B cell (primary cell): ENCODE results near the gene TPI1. TPM values are rescaled to one million over a fixed set of nuclear protein-coding genes. Genes with fewer than 3 reads are reported as not detected.
A peak's percentile ranks its signal among the peaks of the same experiment; 100 is the strongest.

Source experiments
- ATAC-seq: fragments of 200-7000 bp; cut with Tn5 transposase; one replicate; pipeline ENCODE4 v1.10.0; 2021; ENCODE audit warnings: low read depth, mild to moderate bottlenecking, moderate number of reproducible peaks, moderate library complexity
- CTCF ChIA-PET: fragments of 350-600 bp; sonication (Branson Sonifier 250); formaldehyde crosslinking; loops from one replicate; lab custom pipeline; 2021; ENCODE audit warnings: antibody characterized with exemption, inconsistent platforms; lab: Charles Lee
- POLR2A ChIA-PET: fragments of 350-600 bp; sonication (Branson Sonifier 250); formaldehyde crosslinking; loops from one replicate; lab custom pipeline; 2021; ENCODE audit warnings: antibody characterized with exemption; lab: Charles Lee
- DNase-seq: peaks from one replicate; pipeline ENCODE4 v3.0.0; 2013
- H2AFZ ChIP-seq: 2 replicates; pipeline ENCODE4 v1.6.1; 2012; ENCODE audit warnings: mild to moderate bottlenecking, low read depth, low read length; ENCODE audit not compliant: insufficient read depth, poor library complexity, severe bottlenecking
- H3K27ac ChIP-seq, 2 donors: 1 replicate in 1 of 2; 2 replicates in 1 of 2; pipeline ENCODE4 v1.5.1; 2012 to 2013; ENCODE audit warnings: low read length in 2 of 2, mild to moderate bottlenecking in 2 of 2, moderate library complexity in 1 of 2
- H3K27me3 ChIP-seq, 4 experiments: fragments of 200-600 bp in 1 of 4; sonication (generic) in 1 of 4; replicated peaks in 1 of 4; 1 replicate in 2 of 4; 2 replicates in 2 of 4; pipeline versions ENCODE4 v1.6.1 to v1.7.0; 2013 to 2016; ENCODE audit warnings: low read length in 3 of 4, mild to moderate bottlenecking in 2 of 4, mixed read lengths in 1 of 4, moderate library complexity in 1 of 4; ENCODE audit not compliant: insufficient read depth in 4 of 4, control insufficient read depth in 3 of 4; ENCODE audit errors: control extremely low read depth in 1 of 4
- H3K36me3 ChIP-seq, 2 experiments: replicated peaks in 1 of 2; 1 replicate in 1 of 2; 2 replicates in 1 of 2; pipeline versions ENCODE4 v1.6.1 to v1.7.1; 2013; ENCODE audit warnings: low read length in 1 of 2; ENCODE audit not compliant: insufficient read depth in 2 of 2, control insufficient read depth in 1 of 2; ENCODE audit errors: control extremely low read depth in 1 of 2, extremely low read depth in 1 of 2
- H3K4me1 ChIP-seq, 2 donors: fragments of 200-600 bp in 1 of 2; sonication (generic) in 1 of 2; 1 replicate in 1 of 2; 2 replicates in 1 of 2; pipeline versions ENCODE4 v1.5.1 to v1.6.1; 2013 to 2017; ENCODE audit warnings: low read length in 2 of 2; ENCODE audit not compliant: control insufficient read depth in 2 of 2, insufficient read depth in 2 of 2
- H3K4me2 ChIP-seq: replicated peaks from 2 replicates; pipeline ENCODE3; 2012; ENCODE audit warnings: mild to moderate bottlenecking, low read depth, low read length; ENCODE audit not compliant: poor library complexity, severe bottlenecking
- H3K4me3 ChIP-seq, 5 experiments: fragments of 200-600 bp in 1 of 5; sonication (generic) in 1 of 5; 1 replicate in 3 of 5; 2 replicates in 2 of 5; pipeline versions ENCODE4 v1.5.1 to v1.7.0; 2011 to 2016; ENCODE audit warnings: low read length in 4 of 5, mild to moderate bottlenecking in 4 of 5, low read depth in 2 of 5, control low read depth in 1 of 5, moderate library complexity in 1 of 5; ENCODE audit not compliant: insufficient read depth in 1 of 5; ENCODE audit errors: control extremely low read depth in 1 of 5, extremely low read depth in 1 of 5
- H3K79me2 ChIP-seq: fragments of 200-600 bp; sonication (generic); one replicate; pipeline ENCODE4 v1.6.0; 2016; ENCODE audit warnings: low read length; ENCODE audit not compliant: control insufficient read depth, insufficient read depth
- H3K9ac ChIP-seq: fragments of 200-600 bp; sonication (generic); 2 replicates; pipeline ENCODE4 v1.6.1; 2017; ENCODE audit warnings: mild to moderate bottlenecking, low read length, moderate library complexity
- H3K9me3 ChIP-seq, 3 donors: one replicate each; pipeline versions ENCODE4 v1.6.1 to v1.7.1; 2013; ENCODE audit warnings: low read length in 2 of 3; ENCODE audit not compliant: control insufficient read depth in 2 of 3, insufficient read depth in 1 of 3; ENCODE audit errors: control extremely low read depth in 1 of 3
- H4K20me1 ChIP-seq: 2 replicates; pipeline ENCODE4 v1.6.0; 2012; ENCODE audit warnings: mild to moderate bottlenecking, low read length; ENCODE audit not compliant: insufficient read depth, control insufficient read depth, poor library complexity, severe bottlenecking
- H3K27ac Mint-ChIP-seq: one replicate; pipeline ENCODE4 v1.8.0; 2021; ENCODE audit warnings: mixed read lengths
- H3K27me3 Mint-ChIP-seq: one replicate; pipeline ENCODE4 v1.8.0; 2021; ENCODE audit warnings: mixed read lengths
- H3K4me1 Mint-ChIP-seq: one replicate; pipeline ENCODE4 v1.8.0; 2021; ENCODE audit warnings: mixed read lengths
- H3K4me3 Mint-ChIP-seq: one replicate; pipeline ENCODE4 v1.8.0; 2021; ENCODE audit warnings: mixed read lengths
- H3K9me3 Mint-ChIP-seq: one replicate; pipeline ENCODE4 v1.8.0; 2022; ENCODE audit warnings: mixed read lengths; ENCODE audit not compliant: insufficient read depth
- EZH2 ChIP-seq: IDR thresholded peaks from 2 replicates; pipeline ENCODE4 v1.6.1; 2012; ENCODE audit warnings: borderline replicate concordance, low read depth, mild to moderate bottlenecking, moderate library complexity, low read length; ENCODE audit not compliant: insufficient read depth, poor library complexity, severe bottlenecking
- WGBS: methylation state at CpG from one replicate; pipeline ENCODE4 v1.1.5; 2013; ENCODE audit warnings: missing lambda C conversion rate; ENCODE audit not compliant: insufficient coverage; 5-methylcytosine and 5-hydroxymethylcytosine counted together
- intact Hi-C: fragments of 100-400 bp; cut with micrococcal nuclease; formaldehyde crosslinking; loops from one replicate; pipeline ENCODE4 v1.10.0; 2022
- polyA plus RNA-seq: library from polyadenylated mRNA; depleted of rRNA; stranded (reverse); fragments of >200 nt; gene quantifications from 2 replicates; pipeline ENCODE4 v1.2.3, GENCODE V29; 2012
- total RNA-seq, 2 donors: library from RNA; stranded (reverse); fragments of 120-200 nt in 1 of 2; gene quantifications; 1 replicate in 1 of 2; 2 replicates in 1 of 2; pipeline versions ENCODE4 v1.2.3 to v1.2.4, GENCODE V29; 2013 to 2022
- TF ChIP-seq, protein P1 (sequence below): fragments of 200-600 bp; IDR thresholded peaks from one replicate; pipeline ENCODE4 v1.8.0; 2022; ENCODE audit warnings: antibody characterized with exemption, mild to moderate bottlenecking

The TPI1 gene
- total and polyA plus RNA-seq, 2 donors (not counting 1 experiment from before 2014, with no cell fraction given), result 181 to 187 TPM

GRCh38 chr12:6830286-6830890 is 36.9 kb upstream of the TPI1 start:
- no peak overlapping the region for H3K27ac Mint-ChIP-seq
- 93% methylated on average over 9 of the region's 11 CpGs for WGBS

GRCh38 chr12:6830999-6831398 is 36.3 kb upstream of the TPI1 start:
- no peaks in the 10 kb centered on the region for H3K36me3 ChIP-seq
- H3K4me3 ChIP-seq, result no peak overlapping the region
- H3K27me3 ChIP-seq, result peaks cover 0 to 51% (median 23%) of the 10 kb centered on the region in 4 experiments
- POLR2A ChIA-PET, result no interaction called here
- 98% methylated on average over 5 of the region's 6 CpGs for WGBS
- no peak overlapping the region for H3K27ac Mint-ChIP-seq
- peaks cover 17% of the 10 kb centered on the region for H3K4me1 Mint-ChIP-seq
- peak overlapping the region; percentile 45 for H3K4me3 Mint-ChIP-seq
- peaks cover 11% of the 10 kb centered on the region for H4K20me1 ChIP-seq
- DNase-seq (no peak), ATAC-seq (no peak)
- peaks cover 20 to 28% of the 10 kb centered on the region in 2 donors for H3K4me1 ChIP-seq
- H3K9me3 ChIP-seq, result peaks cover 0 to 7% (median 0%) of the 10 kb centered on the region in 3 donors
- H3K27me3 Mint-ChIP-seq, result peaks cover 57% of the 10 kb centered on the region
- H3K9ac ChIP-seq, result no peak overlapping the region
- no peak for TF ChIP-seq EZH2
- TF ChIP-seq, protein P1, sequence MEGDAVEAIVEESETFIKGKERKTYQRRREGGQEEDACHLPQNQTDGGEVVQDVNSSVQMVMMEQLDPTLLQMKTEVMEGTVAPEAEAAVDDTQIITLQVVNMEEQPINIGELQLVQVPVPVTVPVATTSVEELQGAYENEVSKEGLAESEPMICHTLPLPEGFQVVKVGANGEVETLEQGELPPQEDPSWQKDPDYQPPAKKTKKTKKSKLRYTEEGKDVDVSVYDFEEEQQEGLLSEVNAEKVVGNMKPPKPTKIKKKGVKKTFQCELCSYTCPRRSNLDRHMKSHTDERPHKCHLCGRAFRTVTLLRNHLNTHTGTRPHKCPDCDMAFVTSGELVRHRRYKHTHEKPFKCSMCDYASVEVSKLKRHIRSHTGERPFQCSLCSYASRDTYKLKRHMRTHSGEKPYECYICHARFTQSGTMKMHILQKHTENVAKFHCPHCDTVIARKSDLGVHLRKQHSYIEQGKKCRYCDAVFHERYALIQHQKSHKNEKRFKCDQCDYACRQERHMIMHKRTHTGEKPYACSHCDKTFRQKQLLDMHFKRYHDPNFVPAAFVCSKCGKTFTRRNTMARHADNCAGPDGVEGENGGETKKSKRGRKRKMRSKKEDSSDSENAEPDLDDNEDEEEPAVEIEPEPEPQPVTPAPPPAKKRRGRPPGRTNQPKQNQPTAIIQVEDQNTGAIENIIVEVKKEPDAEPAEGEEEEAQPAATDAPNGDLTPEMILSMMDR, result no peak
- H2AFZ ChIP-seq, result no peak overlapping the region
- intact Hi-C loops, result no loop called here
- H3K4me2 ChIP-seq, result no peak overlapping the region
- no peaks in the 10 kb centered on the region for H3K9me3 Mint-ChIP-seq
- no peak overlapping the region for H3K27ac ChIP-seq
- no peaks in the 10 kb centered on the region for H3K79me2 ChIP-seq
- CTCF ChIA-PET, result interaction anchor here (0.7 to 1.4 kb wide), 4 partner anchors 21 to 247 kb away, joined by 3 to 5 read pairs (median 4); partner anchors contain the start of genes SPSB2 and USP5

More at GRCh38 chr12:6830286-6830890, 36.9 kb upstream of the TPI1 start:
- TF ChIP-seq EZH2, result no peak
- TF ChIP-seq, protein P1, result no peak
- Histone ChIP-seq H2AFZ (no peak overlapping the region), H3K79me2 (no peaks in the 10 kb centered on the region), H3K4me1 (peaks cover 21 to 27% of the 10 kb centered on the region in 2 donors), H3K27me3 (peaks cover 0 to 57% (median 28%) of the 10 kb centered on the region in 4 experiments), H3K4me2 (no peak overlapping the region), H3K9ac (no peak overlapping the region), H3K9me3 (peaks cover 0 to 11% (median 0%) of the 10 kb centered on the region in 3 donors), H3K4me3 (no peak overlapping the region), H4K20me1 (peaks cover 11% of the 10 kb centered on the region), H3K27ac (no peak overlapping the region), H3K36me3 (no peaks in the 10 kb centered on the region)
- ATAC-seq (no peak), DNase-seq (no peak)
- intact Hi-C loops, result no loop called here
- Mint-ChIP-seq H3K9me3 (no peaks in the 10 kb centered on the region), H3K27me3 (peaks cover 63% of the 10 kb centered on the region), H3K4me1 (peaks cover 20% of the 10 kb centered on the region), H3K4me3 (peak overlapping the region; percentile 59)
- ChIA-PET POLR2A (interaction anchor here (1.3 to 1.5 kb wide), 2 partner anchors 43 to 77 kb away, joined by 3 to 4 read pairs; partner anchors contain the start of genes MLF2 and SPSB2), CTCF (interaction anchor here (1.1 to 1.8 kb wide), 3 partner anchors 22 to 52 kb away, joined by 4 to 5 read pairs (median 5); partner anchors contain the start of genes SPSB2 and USP5)
